ENCODE results near the gene VSTM2L. TPM values are rescaled to one million over a fixed set of nuclear protein-coding genes. Genes with fewer than 3 reads are reported as not detected.

The VSTM2L gene
- total and polyA plus RNA-seq, 8 donors, result 1.1 to 10.1 (median 2.8) TPM

DNA sequence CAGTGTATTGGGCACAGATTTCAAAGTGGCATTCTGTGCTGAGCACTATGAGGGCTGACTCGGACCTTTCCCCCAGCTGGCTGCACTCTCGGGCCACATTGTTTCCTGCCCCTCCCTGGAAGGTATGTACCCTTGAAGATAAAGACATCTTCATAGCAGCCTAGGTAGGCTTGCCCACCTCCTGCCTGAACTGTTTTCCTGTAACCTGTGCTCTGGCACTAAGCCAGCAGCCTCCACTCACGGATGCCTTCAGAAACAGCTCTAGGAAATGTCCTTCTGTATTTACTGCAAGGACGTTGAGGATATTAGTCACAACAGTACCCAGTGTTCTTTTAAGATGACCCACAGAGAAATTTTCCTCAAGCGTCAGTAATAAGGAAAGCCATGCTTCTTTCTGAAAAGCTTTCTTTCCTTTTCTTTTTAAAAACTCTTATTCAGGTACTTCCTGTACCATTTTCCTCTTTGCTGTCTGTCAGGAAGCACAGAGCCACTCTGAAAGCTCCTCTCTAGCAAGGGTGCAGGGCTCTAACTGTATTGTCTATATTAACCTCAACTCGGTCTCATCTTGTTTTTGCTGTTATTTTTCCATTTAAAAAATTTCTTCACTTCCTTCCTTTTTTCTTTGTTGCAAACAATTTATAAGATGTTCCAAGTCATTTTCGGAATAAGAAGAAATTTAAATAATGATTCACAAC, 86.8 kb downstream of the VSTM2L start:
- intact Hi-C loops (cut with DNase I), result loop anchor here in 1 of 3 donors (5.0 kb wide), 1 partner anchor 422 kb away; no protein-coding TSS in a partner anchor
- peak in 2 of 6 donors; percentile 34 to 52 for DNase-seq
- Histone ChIP-seq H3K36me3 (peaks cover 0 to 4% (median 0%) of the 10 kb centered on the region in 3 donors), H3K4me3 (no peak overlapping the region), H3K4me1 (peaks cover 0 to 24% (median 12%) of the 10 kb centered on the region in 3 donors), H3K27ac (peak overlapping the region in 1 of 4 donors; percentile 1), H3K9me3 (no peaks in the 10 kb centered on the region), H3K27me3 (no peaks in the 10 kb centered on the region)
- TF ChIP-seq, protein P1, sequence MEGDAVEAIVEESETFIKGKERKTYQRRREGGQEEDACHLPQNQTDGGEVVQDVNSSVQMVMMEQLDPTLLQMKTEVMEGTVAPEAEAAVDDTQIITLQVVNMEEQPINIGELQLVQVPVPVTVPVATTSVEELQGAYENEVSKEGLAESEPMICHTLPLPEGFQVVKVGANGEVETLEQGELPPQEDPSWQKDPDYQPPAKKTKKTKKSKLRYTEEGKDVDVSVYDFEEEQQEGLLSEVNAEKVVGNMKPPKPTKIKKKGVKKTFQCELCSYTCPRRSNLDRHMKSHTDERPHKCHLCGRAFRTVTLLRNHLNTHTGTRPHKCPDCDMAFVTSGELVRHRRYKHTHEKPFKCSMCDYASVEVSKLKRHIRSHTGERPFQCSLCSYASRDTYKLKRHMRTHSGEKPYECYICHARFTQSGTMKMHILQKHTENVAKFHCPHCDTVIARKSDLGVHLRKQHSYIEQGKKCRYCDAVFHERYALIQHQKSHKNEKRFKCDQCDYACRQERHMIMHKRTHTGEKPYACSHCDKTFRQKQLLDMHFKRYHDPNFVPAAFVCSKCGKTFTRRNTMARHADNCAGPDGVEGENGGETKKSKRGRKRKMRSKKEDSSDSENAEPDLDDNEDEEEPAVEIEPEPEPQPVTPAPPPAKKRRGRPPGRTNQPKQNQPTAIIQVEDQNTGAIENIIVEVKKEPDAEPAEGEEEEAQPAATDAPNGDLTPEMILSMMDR (IDR thresholded peaks at IDR 0.05), result no peak
- 66 to 67% methylated on average over 7 of the region's 7 CpGs for WGBS, 2 donors
- no peak for FAIRE-seq
- ATAC-seq, result peak in 3 of 4 donors; percentile 7 to 14 (median 8)

- H3K4me1 ChIP-seq, result peaks cover 0 to 23% (median 11%) of the 10 kb centered on the region in 3 donors
- no peaks in the 10 kb centered on the region for H3K9me3 ChIP-seq
- no peak for FAIRE-seq
- H3K4me3 ChIP-seq, result no peak overlapping the region
- H3K36me3 ChIP-seq, result peaks cover 0 to 9% (median 7%) of the 10 kb centered on the region in 3 donors
- WGBS, 2 donors, result 67 to 69% methylated on average over 10 of the region's 10 CpGs
- TF ChIP-seq, protein P1 (IDR thresholded peaks at IDR 0.05), result no peak
- no peaks in the 10 kb centered on the region for H3K27me3 ChIP-seq
- intact Hi-C loops (cut with DNase I), result loop anchor here in 1 of 3 donors (5.0 kb wide), 1 partner anchor 423 kb away; no protein-coding TSS in a partner anchor
- DNase-seq, result no peak
- peak overlapping the region in 2 of 4 donors; percentile 16 to 24 for H3K27ac ChIP-seq
- peak in 3 of 4 donors; percentile 35 to 43 (median 38) for ATAC-seq
Measured at GRCh38 chr20:37990571-37991151, 87.7 kb downstream of the VSTM2L start.

DNA sequence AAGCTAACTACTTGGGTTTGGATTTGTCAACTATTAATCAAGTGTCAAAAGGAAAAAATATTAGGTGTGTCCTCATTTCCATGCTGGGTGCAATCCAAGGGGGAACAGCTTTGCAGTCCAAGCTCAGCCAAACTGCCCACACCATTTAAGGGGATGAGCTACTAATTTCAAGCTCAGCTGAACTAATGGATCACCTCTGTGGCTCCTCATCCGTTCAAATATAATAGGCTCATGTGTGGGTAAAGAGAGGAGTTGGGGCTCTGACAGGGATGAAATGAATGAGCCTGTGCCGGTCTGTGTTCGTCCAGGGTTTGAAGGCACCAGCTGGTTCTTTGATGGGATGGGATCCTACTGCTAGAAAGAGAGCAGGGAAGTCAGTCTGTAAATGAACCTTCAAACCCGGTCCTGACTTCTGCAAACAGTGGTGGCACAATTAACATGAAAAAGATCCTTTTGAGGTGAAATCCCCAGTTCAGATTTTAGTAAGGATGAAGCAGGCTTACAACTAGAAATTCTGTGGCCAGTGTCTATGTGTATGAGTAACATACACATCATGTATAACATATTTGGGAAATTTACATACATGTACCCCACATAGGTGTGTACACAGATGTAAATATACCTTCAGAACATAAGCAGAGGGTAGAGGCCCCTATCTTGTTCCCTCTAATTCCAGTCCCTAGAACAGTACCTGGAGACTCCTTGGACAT, 88.4 kb downstream of the VSTM2L start:
- FAIRE-seq, result no peak
- intact Hi-C loops (cut with DNase I), result loop anchor here in 1 of 3 donors (5.0 kb wide), 1 partner anchor 424 kb away; no protein-coding TSS in a partner anchor
- H3K36me3 ChIP-seq, result peaks cover 0 to 15% (median 13%) of the 10 kb centered on the region in 3 donors
- H3K4me3 ChIP-seq, result no peak overlapping the region
- 80 to 84% methylated on average over 4 of the region's 4 CpGs for WGBS, 2 donors
- peak in 1 of 4 donors; percentile 10 for ATAC-seq
- no peak overlapping the region for H3K27ac ChIP-seq
- TF ChIP-seq, protein P1 (IDR thresholded peaks at IDR 0.05), result no peak
- no peaks in the 10 kb centered on the region for H3K9me3 ChIP-seq
- H3K4me1 ChIP-seq, result peaks cover 0 to 16% (median 7%) of the 10 kb centered on the region in 3 donors
- no peaks in the 10 kb centered on the region for H3K27me3 ChIP-seq
- no peak for DNase-seq

GRCh38 chr20:37991908-37992307, 89.0 kb downstream of the VSTM2L start:
- no peak for DNase-seq
- no peaks in the 10 kb centered on the region for H3K9me3 ChIP-seq
- peaks cover 0 to 11% (median under 1%) of the 10 kb centered on the region in 3 donors for H3K4me1 ChIP-seq
- no peak for ATAC-seq
- intact Hi-C loops (cut with DNase I), result loop anchor here in 1 of 3 donors (5.0 kb wide), 1 partner anchor 425 kb away; no protein-coding TSS in a partner anchor
- no peak overlapping the region for H3K27ac ChIP-seq
- FAIRE-seq, result no peak
- H3K27me3 ChIP-seq, result no peaks in the 10 kb centered on the region
- TF ChIP-seq, protein P1 (IDR thresholded peaks at IDR 0.05), result no peak
- no peak overlapping the region for H3K4me3 ChIP-seq
- peaks cover 0 to 21% (median 18%) of the 10 kb centered on the region in 3 donors for H3K36me3 ChIP-seq
- 87 to 89% methylated on average over 4 of the region's 4 CpGs for WGBS, 2 donors
